ENCODE data around the gene ZCCHC9. TPM values are rescaled to one million over a fixed set of nuclear protein-coding genes. Genes with fewer than 3 reads are reported as not detected.
"Not testable (repeated sequence)": the region's sequence is repeated elsewhere in the genome, so short reads cannot be mapped to it uniquely, and the experiment has no call there.

The ZCCHC9 gene, protein sequence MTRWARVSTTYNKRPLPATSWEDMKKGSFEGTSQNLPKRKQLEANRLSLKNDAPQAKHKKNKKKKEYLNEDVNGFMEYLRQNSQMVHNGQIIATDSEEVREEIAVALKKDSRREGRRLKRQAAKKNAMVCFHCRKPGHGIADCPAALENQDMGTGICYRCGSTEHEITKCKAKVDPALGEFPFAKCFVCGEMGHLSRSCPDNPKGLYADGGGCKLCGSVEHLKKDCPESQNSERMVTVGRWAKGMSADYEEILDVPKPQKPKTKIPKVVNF
- 10 to 100 TPM; 38.4 to 39.2 TPM for total RNA-seq

DNA sequence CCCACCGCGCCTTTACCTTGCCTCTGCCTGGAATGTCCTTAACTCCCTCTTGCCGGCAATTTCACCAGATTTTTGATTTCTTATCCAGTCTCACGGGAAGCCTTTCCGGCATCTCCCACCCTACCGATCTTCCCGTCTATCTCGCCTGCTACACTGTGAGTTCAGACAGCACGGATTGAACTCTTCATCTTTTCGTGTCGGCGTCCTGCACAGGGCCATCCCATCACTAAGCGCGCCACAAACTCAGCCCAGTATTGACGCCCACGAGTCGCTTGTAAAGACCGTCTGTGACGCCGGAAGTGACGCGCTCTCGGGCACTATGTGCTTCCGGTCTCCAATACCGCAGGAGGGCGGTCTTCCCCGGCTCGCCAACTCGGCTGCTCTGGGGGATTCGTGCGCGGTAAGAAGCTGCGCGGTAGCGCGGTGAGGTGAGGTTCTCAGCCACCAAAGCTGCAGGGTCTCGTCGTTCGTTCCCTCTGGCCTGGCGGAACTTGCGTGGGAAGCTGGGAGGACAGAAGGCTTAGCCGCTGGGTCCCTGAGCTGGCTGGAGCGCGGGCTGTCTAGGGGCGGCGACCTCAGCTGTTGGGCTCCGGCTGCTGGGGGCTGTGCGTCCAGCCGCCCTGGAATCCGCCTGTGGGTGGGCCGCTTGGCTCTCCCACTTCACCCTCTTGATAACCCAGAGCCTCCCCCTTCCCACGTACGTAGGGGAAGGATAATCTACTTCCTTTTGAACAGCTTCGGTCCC is at the start of gene ZCCHC9:
ZCCHC9 (plus strand) TSS at position 317 of the 745 bp plus-strand sequence. CDS start 3,171 bp downstream, outside the sequence.
- ChIA-PET POLR2A (interaction anchor here (0.5 to 0.6 kb wide), 2 partner anchors 67 to 892 kb away, joined by 3 to 7 read pairs; no protein-coding TSS in a partner anchor), CTCF (interaction anchor here (1.1 to 1.4 kb wide), 3 partner anchors 9 to 17 kb away, joined by 3 to 6 read pairs (median 4); no protein-coding TSS in a partner anchor)

DNA sequence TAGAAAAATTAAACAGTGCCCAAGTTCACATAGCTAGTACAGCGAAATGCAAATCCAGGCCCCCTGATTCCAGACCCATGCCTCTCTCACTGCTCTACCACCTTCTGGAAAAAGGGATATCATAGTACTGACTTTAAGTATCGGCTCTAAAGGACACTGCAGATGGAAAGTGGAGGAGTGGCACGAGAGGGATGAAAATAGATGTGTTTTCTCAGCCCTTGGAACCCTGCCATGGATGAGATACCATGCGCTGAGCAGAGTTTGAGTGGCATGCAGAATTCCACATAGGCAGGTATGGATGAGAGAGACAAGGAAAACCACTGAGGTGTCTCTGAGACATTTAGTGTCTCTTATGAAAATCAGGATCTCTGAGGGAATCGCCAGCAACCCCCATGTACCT is 49.5 kb upstream of the ZCCHC9 start:
- POLR2A ChIA-PET: no interaction called here
- CTCF ChIA-PET: no interaction called here

DNA sequence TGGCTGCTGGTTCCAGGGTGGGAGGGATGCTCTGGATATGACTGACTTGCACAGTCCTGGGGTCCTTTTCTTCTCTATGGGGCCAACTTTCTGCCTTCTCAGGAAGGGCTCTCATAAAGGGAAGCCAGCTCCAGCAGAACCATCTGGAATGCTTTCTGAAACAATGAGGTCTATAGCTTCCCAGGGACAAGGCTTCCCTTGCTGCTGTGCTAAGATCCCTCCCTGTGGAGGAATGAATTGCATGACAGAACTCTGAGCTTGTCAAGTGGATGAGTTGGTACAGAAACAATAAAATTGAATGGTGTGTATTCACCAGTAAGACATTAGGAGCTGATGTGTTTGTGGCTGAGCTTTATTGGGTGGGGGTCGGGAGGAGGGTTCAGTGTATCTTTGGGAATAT is 48.5 kb upstream of the ZCCHC9 start:
- ChIA-PET CTCF (no interaction called here), POLR2A (no interaction called here)

DNA sequence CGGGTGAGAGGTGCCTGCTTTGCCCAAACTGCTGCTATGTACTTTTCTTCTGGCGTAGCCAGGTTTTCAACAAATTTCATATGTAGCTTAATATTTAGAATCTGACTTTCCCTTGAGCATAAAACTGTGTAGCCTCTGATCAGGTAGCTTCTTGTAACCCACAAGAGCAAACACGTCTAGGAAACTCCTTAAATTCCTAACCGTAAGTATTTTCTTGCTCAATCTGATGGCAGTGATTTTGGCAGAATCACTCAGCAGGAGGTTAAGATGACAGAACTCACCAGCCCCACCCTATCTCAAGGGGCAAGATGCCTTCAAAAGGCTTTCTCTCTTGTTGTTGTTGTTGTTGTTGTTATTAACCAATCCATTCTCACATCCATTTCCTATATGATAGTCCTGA is 47.5 kb upstream of the ZCCHC9 start:
- CTCF ChIA-PET: no interaction called here
- POLR2A ChIA-PET: interaction anchor here (0.5 kb wide), 2 partner anchors 152 to 497 kb away, joined by 3 read pairs; partner anchors contain the start of gene SSBP2

GRCh38 chr5:81254886-81255559 is 46.4 kb upstream of the ZCCHC9 start:
- POLR2A ChIA-PET: no interaction called here

GRCh38 chr5:81256766-81257165 is 44.6 kb upstream of the ZCCHC9 start:
- ChIA-PET CTCF (no interaction called here), POLR2A (no interaction called here)

More at GRCh38 chr5:81254886-81255559, 46.4 kb upstream of the ZCCHC9 start:
- CTCF ChIA-PET: no interaction called here

DNA sequence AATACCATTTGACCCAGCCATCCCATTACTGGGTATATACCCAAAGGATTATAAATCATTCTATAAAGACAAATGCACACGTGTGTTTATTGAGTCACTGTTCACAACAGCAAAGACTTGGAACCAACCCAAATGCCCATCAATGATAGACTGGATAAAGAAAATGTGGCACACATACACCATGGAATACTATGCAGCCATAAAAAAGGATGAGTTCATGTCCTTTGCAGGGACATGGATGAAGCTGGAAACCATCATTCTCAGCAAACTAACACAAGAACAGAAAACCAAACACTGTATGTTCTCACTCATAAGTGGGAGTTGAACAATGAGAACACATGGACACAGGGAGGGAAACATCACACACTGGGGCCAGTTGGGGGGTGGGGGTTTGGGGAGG is 38.6 kb upstream of the ZCCHC9 start:
- CTCF ChIA-PET, POLR2A ChIA-PET: not testable (repeated sequence)

DNA sequence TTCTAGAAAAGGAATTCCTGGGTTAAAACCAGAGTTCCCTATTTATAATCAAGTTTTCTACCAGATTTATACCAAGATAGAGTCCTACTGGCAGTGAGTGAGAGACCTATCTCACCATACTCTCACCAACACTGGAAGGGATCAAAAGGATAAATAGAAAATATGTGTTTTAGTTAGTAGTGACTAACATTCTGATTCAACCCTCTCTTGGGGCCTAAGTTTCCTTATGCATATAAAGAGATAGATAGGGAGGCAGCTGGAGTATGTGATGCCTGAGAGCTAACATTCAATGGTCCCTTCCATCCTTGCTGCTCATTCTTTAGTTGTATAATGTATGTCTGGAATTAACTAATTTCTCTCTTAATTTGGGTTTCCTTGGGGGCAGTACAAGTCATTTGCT is 36.3 kb upstream of the ZCCHC9 start:
- ChIA-PET CTCF (interaction anchor here (1.3 kb wide), 1 partner anchor 34 kb away, joined by 3 read pairs; no protein-coding TSS in a partner anchor), POLR2A (no interaction called here)

GRCh38 chr5:81268521-81269196 is 32.7 kb upstream of the ZCCHC9 start:
- POLR2A ChIA-PET: no interaction called here
- CTCF ChIA-PET: interaction anchor here (0.7 kb wide), 1 partner anchor 559 kb away, joined by 3 read pairs; no protein-coding TSS in a partner anchor

GRCh38 chr5:81269751-81270393 is 31.5 kb upstream of the ZCCHC9 start:
- POLR2A ChIA-PET: no interaction called here
- CTCF ChIA-PET: no interaction called here

DNA sequence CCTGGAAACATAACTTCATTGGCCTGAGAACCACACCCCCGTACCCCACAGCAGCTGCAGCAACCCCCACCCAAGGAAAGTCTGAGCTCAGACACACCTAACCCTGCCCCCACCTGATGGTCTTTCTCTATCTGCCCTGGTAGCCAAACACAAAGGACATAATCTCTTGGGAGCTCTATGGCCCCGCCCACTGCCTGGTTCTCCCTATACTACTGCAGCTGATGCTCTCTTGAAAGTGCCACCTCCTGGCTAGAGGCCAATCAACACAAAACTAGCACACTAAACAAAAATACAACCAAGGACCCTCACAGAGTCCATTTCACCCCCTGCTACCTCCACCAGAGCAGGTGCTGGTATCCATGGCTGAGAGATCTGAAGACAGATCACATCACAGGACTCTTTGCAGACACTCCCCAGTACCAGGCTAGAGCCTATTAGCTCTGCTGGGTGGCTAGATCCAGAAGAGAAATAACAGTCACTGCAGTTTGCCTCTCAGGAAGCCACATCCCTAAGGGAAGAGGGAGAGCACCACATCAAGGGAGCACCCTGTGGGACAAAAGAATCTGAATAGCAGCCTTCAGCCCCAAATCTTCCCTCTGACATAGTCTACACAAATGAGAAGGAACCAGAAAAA is 30.9 kb upstream of the ZCCHC9 start:
- CTCF ChIA-PET, POLR2A ChIA-PET: not testable (repeated sequence)

GRCh38 chr5:81283976-81284375 is 17.4 kb upstream of the ZCCHC9 start:
- POLR2A ChIA-PET: no interaction called here
- CTCF ChIA-PET: interaction anchor here (0.7 to 1.2 kb wide), 2 partner anchors 18 to 50 kb away, joined by 6 read pairs; partner anchors contain the start of gene ZCCHC9

GRCh38 chr5:81286059-81286617 is 15.2 kb upstream of the ZCCHC9 start:
- ChIA-PET POLR2A (interaction anchor here (0.6 kb wide), 1 partner anchor 24 kb away, joined by 3 read pairs; no protein-coding TSS in a partner anchor), CTCF (interaction anchor here (0.7 to 1.1 kb wide), 2 partner anchors 14 to 267 kb away, joined by 3 to 4 read pairs; no protein-coding TSS in a partner anchor)

GRCh38 chr5:81288021-81288433 is 13.4 kb upstream of the ZCCHC9 start:
- ChIA-PET CTCF (interaction anchor here (1.0 to 1.2 kb wide), 2 partner anchors 11 to 14 kb away, joined by 3 to 5 read pairs; partner anchors contain the start of gene ZCCHC9), POLR2A (interaction anchor here (0.7 kb wide), 1 partner anchor 10 kb away, joined by 3 read pairs; no protein-coding TSS in a partner anchor)

DNA sequence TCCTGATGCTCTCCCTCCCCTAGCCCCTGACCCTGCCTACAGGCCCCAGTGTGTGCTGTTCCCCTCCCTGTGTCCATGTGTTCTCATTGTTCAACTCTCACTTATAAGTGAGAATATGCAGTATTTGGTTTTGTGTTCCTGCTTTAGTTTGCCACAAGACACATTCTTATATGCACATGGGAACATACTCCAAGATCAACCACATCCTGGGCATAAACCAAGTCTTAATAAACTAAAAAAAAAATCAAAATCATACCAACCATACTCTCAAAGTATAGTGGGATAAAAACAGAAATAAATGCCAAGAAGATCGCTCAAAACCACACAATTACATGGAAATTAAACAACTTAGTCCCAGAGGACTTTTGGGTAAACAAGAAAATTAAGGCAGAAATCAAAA is 11.2 kb upstream of the ZCCHC9 start:
- ChIA-PET POLR2A (no interaction called here), CTCF (no interaction called here)

DNA sequence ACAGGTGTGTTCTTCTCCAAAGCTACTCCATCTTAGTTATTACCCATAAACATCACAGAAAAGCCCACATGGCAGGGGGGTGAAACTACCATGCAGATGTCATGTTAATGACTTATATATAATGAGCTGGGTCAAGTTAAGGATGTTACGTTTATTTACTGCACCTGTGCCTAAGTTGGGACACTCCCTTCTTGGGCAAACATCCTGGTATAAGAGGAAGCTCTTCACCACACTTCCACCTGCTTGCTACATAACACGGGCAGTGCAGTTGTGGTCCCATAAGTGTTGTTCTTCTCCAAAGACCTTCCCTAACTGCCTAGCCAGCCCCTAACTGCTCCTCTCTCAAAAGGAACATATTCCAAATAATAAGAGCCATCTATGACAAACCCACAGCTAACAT is 9.3 kb upstream of the ZCCHC9 start:
- ChIA-PET CTCF (interaction anchor here (1.0 kb wide), 1 partner anchor 10 kb away, joined by 4 read pairs; the partner anchor contains the start of gene ZCCHC9), POLR2A (no interaction called here)

DNA sequence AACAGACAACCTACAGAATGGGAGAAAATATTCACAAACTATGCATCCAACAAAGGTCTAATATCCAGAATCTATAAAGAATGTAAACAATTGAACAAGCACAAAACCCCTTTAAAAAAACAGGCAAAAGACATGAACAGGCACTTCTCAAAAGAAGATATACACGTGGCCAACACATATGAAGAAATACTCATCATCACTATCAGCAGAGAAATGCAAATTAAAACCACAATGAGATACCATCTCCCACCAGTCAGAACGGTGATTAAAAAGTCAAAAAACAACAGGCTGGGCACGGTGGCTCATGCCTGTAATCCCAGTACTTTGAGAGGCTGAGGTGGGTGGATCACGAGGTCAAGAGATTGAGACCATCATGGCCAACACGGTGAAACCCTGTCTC is 7.4 kb upstream of the ZCCHC9 start:
- POLR2A ChIA-PET, CTCF ChIA-PET: not testable (repeated sequence)

- CTCF ChIA-PET: no interaction called here
Measured at GRCh38 chr5:81297531-81297930, 3.9 kb upstream of the ZCCHC9 start.

More at GRCh38 chr5:81297531-81297930, 3.9 kb upstream of the ZCCHC9 start:
- POLR2A ChIA-PET: interaction anchor here (1.1 kb wide), 2 partner anchors 10 to 13 kb away, joined by 3 read pairs; no protein-coding TSS in a partner anchor
